Sigmoid colon (tissue), 7 donors: ENCODE results near the gene PDILT. TPM values are rescaled to one million over a fixed set of nuclear protein-coding genes. Genes with fewer than 3 reads are reported as not detected.

Experiments
- DNase-seq: peaks from one replicate; pipeline ENCODE4 v3.0.0-alpha.2; 2019
- H3K27ac ChIP-seq, 4 donors: fragments of 200-600 bp; sonication (generic); one replicate each; pipeline ENCODE4 v1.5.1; 2016 to 2019; ENCODE audit warnings: mild to moderate bottlenecking in 1 of 4
- H3K27me3 ChIP-seq, 3 donors: fragments of 200-600 bp; sonication (generic); one replicate each; pipeline ENCODE4 v1.5.1; 2019; ENCODE audit warnings: mild to moderate bottlenecking in 1 of 3
- H3K36me3 ChIP-seq, 4 donors: fragments of 200-600 bp; sonication (generic); one replicate each; pipeline ENCODE4 v1.5.1; 2016 to 2019
- H3K4me1 ChIP-seq, 4 donors: fragments of 200-600 bp; sonication (generic); one replicate each; pipeline ENCODE4 v1.5.1; 2017 to 2019
- H3K4me3 ChIP-seq, 4 donors: fragments of 200-600 bp; sonication (generic); one replicate each; pipeline ENCODE4 v1.5.1; 2017 to 2019; ENCODE audit warnings: mild to moderate bottlenecking in 2 of 4, moderate library complexity in 1 of 4
- H3K9me3 ChIP-seq, 4 donors: fragments of 200-600 bp in 3 of 4; sonication (generic) in 3 of 4; one replicate each; pipeline versions ENCODE4 v1.5.1 to v1.6.1; 2013 to 2019
- EP300 ChIP-seq, 4 donors: sonication (generic); formaldehyde crosslinking; IDR thresholded peaks; one replicate each; pipeline ENCODE4 v1.6.1; 2017; ENCODE audit warnings: antibody characterized with exemption in 4 of 4
- POLR2A ChIP-seq, 2 donors: fragments of 450-650 bp; IDR thresholded peaks; one replicate each; pipeline ENCODE4 v1.6.1; 2016; ENCODE audit warnings: antibody characterized with exemption in 2 of 2, mild to moderate bottlenecking in 2 of 2, moderate library complexity in 2 of 2
- POLR2AphosphoS5 ChIP-seq, 4 donors: sonication (generic); formaldehyde crosslinking; IDR thresholded peaks; one replicate each; pipeline ENCODE4 v1.6.1; 2017; ENCODE audit warnings: antibody characterized with exemption in 4 of 4
- WGBS, 2 donors: extraction: QIAGEN DNeasy Blood & Tissue Kit; methylation state at CpG; one replicate each; pipeline ENCODE4 v1.1.7; 2013; 5-methylcytosine and 5-hydroxymethylcytosine counted together
- intact Hi-C: fragments of 100-400 bp; cut with DNase I; formaldehyde crosslinking; loops from one replicate; pipeline ENCODE4 v1.15.1; 2023
- polyA plus RNA-seq, 3 donors: library from polyadenylated mRNA; stranded (reverse); fragments of 200-250 nt; gene quantifications; one replicate each; pipeline ENCODE4 v1.2.3, GENCODE V29; 2013
- total RNA-seq, 4 donors: library from RNA; depleted of rRNA; stranded (reverse); fragments of >200 nt; gene quantifications; one replicate each; pipeline ENCODE4 v1.1.0, GENCODE V29; 2016
- TF ChIP-seq, protein P1 (sequence below), 4 experiments: fragments of 450-650 bp in 3 of 4; fragments of 200-600 bp in 1 of 4; IDR thresholded peaks; one replicate each; pipeline ENCODE4 v1.5.1; 2016 to 2019; ENCODE audit warnings: antibody characterized with exemption in 4 of 4, mild to moderate bottlenecking in 3 of 4, moderate library complexity in 2 of 4
- donor health status: healthy with polysubstance abuse.
- donor health status: Bipolar disorder and iron deficiency.
- donor health status: healthy.

Gene PDILT
- total and polyA plus RNA-seq, 7 donors = not detected

DNA sequence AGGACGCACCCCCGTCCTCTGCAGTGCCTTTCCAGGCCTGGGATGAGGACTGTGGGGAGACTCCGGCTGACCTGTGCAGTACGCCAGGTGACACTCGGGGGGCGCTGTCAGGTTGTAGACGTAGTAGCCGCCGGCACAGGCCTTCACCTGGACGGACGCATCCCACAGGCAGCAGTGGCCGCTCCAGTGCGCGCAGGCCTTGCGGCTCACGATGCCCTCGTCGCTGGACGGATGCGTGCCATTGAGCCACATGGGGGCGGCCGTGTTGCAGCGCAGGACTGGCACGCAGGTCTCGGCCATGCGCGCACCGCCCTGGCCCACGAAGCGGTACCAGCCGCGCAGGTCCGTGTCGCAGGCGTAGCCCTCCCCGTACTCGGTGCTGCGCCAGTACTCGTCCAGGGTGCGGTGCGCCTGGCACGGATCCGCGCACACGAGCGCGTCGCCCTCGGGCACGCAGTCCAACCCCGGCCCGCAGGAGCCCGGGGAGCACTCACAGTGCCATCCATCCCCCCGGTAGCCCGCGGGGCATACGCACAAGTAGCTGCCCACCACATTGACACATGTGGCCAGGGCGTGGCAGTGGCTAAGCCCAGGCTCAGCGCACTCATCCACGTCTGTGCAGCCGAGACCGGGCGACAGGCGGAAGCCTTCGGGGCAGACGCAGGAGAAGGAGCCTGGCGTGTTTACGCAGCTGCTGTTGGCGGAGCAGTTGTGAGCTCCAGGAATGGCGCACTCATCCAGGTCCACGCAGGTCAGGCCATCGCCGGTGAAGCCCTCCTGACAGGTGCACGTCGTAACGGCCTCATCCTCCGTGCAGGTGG is 56.0 kb downstream of the PDILT start:
- intact Hi-C loops = no loop called here
- Histone ChIP-seq H3K4me1 (no peaks in the 10 kb centered on the region), H3K36me3 (no peaks in the 10 kb centered on the region), H3K4me3 (no peak overlapping the region), H3K27ac (no peak overlapping the region), H3K9me3 (no peaks in the 10 kb centered on the region), H3K27me3 (peaks cover 0 to 14% (median 9%) of the 10 kb centered on the region in 3 donors)
- DNase-seq = no peak
- WGBS, 2 donors = 15 to 33% methylated on average over 77 of the region's 77 CpGs
- TF ChIP-seq EP300 (IDR thresholded peaks at IDR 0.05) (no peak), POLR2A (IDR thresholded peaks at IDR 0.05) (no peak), POLR2AphosphoS5 (IDR thresholded peaks at IDR 0.05) (no peak)
- TF ChIP-seq, protein P1, sequence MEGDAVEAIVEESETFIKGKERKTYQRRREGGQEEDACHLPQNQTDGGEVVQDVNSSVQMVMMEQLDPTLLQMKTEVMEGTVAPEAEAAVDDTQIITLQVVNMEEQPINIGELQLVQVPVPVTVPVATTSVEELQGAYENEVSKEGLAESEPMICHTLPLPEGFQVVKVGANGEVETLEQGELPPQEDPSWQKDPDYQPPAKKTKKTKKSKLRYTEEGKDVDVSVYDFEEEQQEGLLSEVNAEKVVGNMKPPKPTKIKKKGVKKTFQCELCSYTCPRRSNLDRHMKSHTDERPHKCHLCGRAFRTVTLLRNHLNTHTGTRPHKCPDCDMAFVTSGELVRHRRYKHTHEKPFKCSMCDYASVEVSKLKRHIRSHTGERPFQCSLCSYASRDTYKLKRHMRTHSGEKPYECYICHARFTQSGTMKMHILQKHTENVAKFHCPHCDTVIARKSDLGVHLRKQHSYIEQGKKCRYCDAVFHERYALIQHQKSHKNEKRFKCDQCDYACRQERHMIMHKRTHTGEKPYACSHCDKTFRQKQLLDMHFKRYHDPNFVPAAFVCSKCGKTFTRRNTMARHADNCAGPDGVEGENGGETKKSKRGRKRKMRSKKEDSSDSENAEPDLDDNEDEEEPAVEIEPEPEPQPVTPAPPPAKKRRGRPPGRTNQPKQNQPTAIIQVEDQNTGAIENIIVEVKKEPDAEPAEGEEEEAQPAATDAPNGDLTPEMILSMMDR (IDR thresholded peaks at IDR 0.05) = no peak

DNA sequence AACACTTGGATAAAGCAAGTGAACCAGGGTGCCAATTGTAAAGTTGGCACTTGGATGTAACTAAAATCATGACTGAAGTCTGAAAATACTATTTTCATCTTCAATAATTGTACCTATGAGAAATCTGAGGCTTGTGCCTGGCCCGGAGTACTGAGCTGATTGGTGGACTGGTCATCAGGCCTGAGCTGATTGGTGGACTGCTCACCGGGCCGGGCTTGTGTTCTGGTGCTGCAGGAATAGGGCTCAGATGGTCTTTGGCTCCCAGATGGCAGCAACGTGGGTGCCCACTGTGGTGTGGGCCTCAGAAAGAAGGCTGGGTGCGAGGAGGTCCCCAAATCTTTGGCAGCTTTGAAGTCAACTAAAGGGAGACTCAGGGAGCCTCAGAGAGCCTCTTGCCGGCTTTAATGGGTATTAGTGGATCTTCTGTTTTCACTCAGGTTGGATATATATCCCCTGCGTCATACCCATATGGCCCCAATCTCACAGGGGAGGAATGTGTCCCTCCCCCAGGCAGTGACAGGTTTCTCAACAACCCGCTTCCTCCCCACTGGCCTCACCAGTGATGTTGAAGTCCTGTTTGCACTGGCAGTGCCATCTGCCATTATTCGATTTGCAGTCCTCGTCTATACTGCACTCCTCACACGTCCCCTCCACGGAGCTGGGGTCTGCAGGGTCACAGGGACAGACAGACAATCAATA is 56.7 kb downstream of the PDILT start:
- no peaks in the 10 kb centered on the region for H3K36me3 ChIP-seq
- H3K27ac ChIP-seq = no peak overlapping the region
- peaks cover 0 to 14% (median 9%) of the 10 kb centered on the region in 3 donors for H3K27me3 ChIP-seq
- no peaks in the 10 kb centered on the region for H3K9me3 ChIP-seq
- DNase-seq = no peak
- 64 to 76% methylated on average over 12 of the region's 12 CpGs for WGBS, 2 donors
- H3K4me1 ChIP-seq = no peaks in the 10 kb centered on the region
- intact Hi-C loops = no loop called here
- H3K4me3 ChIP-seq = no peak overlapping the region
- TF ChIP-seq POLR2A (IDR thresholded peaks at IDR 0.05) (no peak), EP300 (IDR thresholded peaks at IDR 0.05) (no peak), POLR2AphosphoS5 (IDR thresholded peaks at IDR 0.05) (no peak)
- TF ChIP-seq, protein P1 (IDR thresholded peaks at IDR 0.05) = no peak

DNA sequence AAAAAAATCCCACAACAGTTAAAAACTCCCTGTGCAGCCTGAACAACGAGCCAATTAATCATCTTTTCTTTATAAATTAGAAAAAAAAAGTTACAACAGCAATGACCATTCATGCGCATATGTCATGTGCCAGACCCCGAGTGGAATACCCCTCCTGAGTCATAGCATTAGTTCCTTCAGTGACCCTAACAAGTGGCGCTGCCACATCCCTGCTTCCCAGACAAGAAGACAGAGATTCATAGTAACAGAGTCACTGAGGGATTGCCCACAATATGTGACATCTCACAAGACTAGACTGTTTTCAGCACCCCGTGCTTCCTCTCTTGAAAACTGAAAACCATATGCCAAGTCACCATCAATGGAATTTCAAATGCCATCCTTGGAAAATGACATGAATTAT is 59.9 kb downstream of the PDILT start:
- Histone ChIP-seq H3K4me3 (no peak overlapping the region), H3K4me1 (no peaks in the 10 kb centered on the region), H3K36me3 (no peaks in the 10 kb centered on the region), H3K27me3 (peaks cover 0 to 14% (median 9%) of the 10 kb centered on the region in 3 donors), H3K9me3 (no peaks in the 10 kb centered on the region), H3K27ac (no peak overlapping the region)
- no peak for DNase-seq
- WGBS, 2 donors = 73 to 75% methylated on average over 5 of the region's 5 CpGs
- no peak for TF ChIP-seq POLR2AphosphoS5 (IDR thresholded peaks at IDR 0.05)
- no peak for TF ChIP-seq POLR2A (IDR thresholded peaks at IDR 0.05)
- TF ChIP-seq, protein P1 (IDR thresholded peaks at IDR 0.05) = no peak
- TF ChIP-seq EP300 (IDR thresholded peaks at IDR 0.05) = no peak
- intact Hi-C loops = no loop called here

DNA sequence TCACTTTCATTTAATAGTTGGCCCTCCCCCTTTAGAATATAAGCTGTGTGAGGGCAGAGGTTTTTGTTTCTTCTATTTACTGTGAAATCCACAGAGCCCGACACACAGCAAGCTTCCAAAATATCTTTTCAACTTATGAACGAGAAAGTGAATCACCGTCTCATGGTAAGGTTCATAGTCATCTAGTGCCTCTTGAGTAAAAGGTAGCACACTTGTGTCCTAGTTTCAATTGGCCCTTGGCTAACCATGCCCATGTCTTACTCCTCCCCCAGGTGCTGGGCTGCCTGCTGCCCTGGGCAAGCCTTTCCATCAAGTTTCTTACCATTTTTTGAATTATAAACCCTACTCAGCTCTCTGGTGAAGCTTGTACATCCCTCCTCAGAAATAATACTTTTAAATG is 64.8 kb downstream of the PDILT start:
- intact Hi-C loops = no loop called here
- no peak overlapping the region for H3K4me3 ChIP-seq
- H3K27me3 ChIP-seq = peaks cover 0 to 2% (median 0%) of the 10 kb centered on the region in 3 donors
- WGBS, 2 donors = 85 to 90% methylated on average over 3 of the region's 3 CpGs
- no peaks in the 10 kb centered on the region for H3K4me1 ChIP-seq
- H3K9me3 ChIP-seq = no peaks in the 10 kb centered on the region
- H3K36me3 ChIP-seq = no peaks in the 10 kb centered on the region
- DNase-seq = no peak
- no peak overlapping the region for H3K27ac ChIP-seq
- TF ChIP-seq, protein P1 (IDR thresholded peaks at IDR 0.05) = no peak
- no peak for TF ChIP-seq EP300 (IDR thresholded peaks at IDR 0.05)
- no peak for TF ChIP-seq POLR2A (IDR thresholded peaks at IDR 0.05)
- no peak for TF ChIP-seq POLR2AphosphoS5 (IDR thresholded peaks at IDR 0.05)
